Karpas-422 (cell line): ENCODE data around the gene NRL. TPM values are rescaled to one million over a fixed set of nuclear protein-coding genes. Genes with fewer than 3 reads are reported as not detected.

ENCODE experiments used
- DNase-seq: peaks from one replicate; pipeline ENCODE4 v3.0.0-alpha.2; 2015
- H2AFZ ChIP-seq: fragments of 200-600 bp; sonication (generic); 2 replicates; pipeline ENCODE4 v1.6.1; 2014; ENCODE audit warnings: antibody characterized with exemption, low read length, mixed read lengths
- H3K27ac ChIP-seq: fragments of 200-600 bp; sonication (generic); 2 replicates; pipeline ENCODE4 v1.5.1; 2014; ENCODE audit warnings: mild to moderate bottlenecking, low read length, moderate library complexity
- H3K27me3 ChIP-seq: fragments of 200-600 bp; sonication (generic); 2 replicates; pipeline ENCODE4 v1.6.1; 2014; ENCODE audit warnings: low read length, mixed read lengths
- H3K36me3 ChIP-seq: fragments of 200-600 bp; sonication (generic); 2 replicates; pipeline ENCODE4 v1.6.1; 2014; ENCODE audit warnings: low read length, mixed read lengths; ENCODE audit not compliant: insufficient read depth
- H3K4me1 ChIP-seq: fragments of 200-600 bp; sonication (generic); 2 replicates; pipeline ENCODE4 v1.6.1; 2014; ENCODE audit warnings: mild to moderate bottlenecking, low read length, mixed read lengths
- H3K4me2 ChIP-seq: fragments of 200-600 bp; sonication (generic); 2 replicates; pipeline ENCODE4 v1.6.1; 2014; ENCODE audit warnings: low read length, low read depth, mild to moderate bottlenecking; ENCODE audit not compliant: poor library complexity, severe bottlenecking
- H3K4me3 ChIP-seq: fragments of 200-600 bp; sonication (generic); 2 replicates; pipeline ENCODE4 v1.5.1; 2014; ENCODE audit warnings: mild to moderate bottlenecking, antibody characterized with exemption, low read length, mixed read lengths
- H3K79me2 ChIP-seq: fragments of 200-600 bp; sonication (generic); 2 replicates; pipeline ENCODE4 v1.6.1; 2014; ENCODE audit warnings: mild to moderate bottlenecking, low read length, mixed read lengths
- H3K9ac ChIP-seq: fragments of 200-600 bp; sonication (generic); 2 replicates; pipeline ENCODE4 v1.6.0; 2014; ENCODE audit warnings: low read length
- H3K9me2 ChIP-seq: fragments of 200-600 bp; sonication (generic), shearing (Covaris generic); replicated peaks from 2 replicates; pipeline ENCODE4 v1.6.0; 2014; ENCODE audit warnings: mild to moderate bottlenecking, low read length, moderate library complexity; ENCODE audit not compliant: insufficient read depth
- H3K9me3 ChIP-seq: fragments of 300-700, 200-600 bp; sonication (generic); 2 replicates; pipeline ENCODE4 v1.6.1; 2014; ENCODE audit warnings: low read length, mixed read lengths
- H4K20me1 ChIP-seq: fragments of 200-600 bp; sonication (generic); 2 replicates; pipeline ENCODE4 v1.6.1; 2014; ENCODE audit warnings: mild to moderate bottlenecking, antibody characterized with exemption, low read length, low read depth; ENCODE audit not compliant: insufficient read depth
- total RNA-seq: library from RNA; depleted of rRNA; stranded (reverse); fragments of >200 nt; shearing (Covaris generic); gene quantifications from 2 replicates; pipeline ENCODE4 v1.2.3, GENCODE V29; 2014; ENCODE audit warnings: low replicate concordance

NRL gene
- total RNA-seq, 1 experiment from 2014 or later = 2.5 TPM

- Histone ChIP-seq H3K9me3 (no peaks in the 10 kb centered on the region), H3K4me3 (no peak overlapping the region), H4K20me1 (no peaks in the 10 kb centered on the region), H3K9me2 (no peaks in the 10 kb centered on the region), H2AFZ (no peak overlapping the region), H3K27me3 (no peaks in the 10 kb centered on the region), H3K4me1 (no peaks in the 10 kb centered on the region), H3K79me2 (no peaks in the 10 kb centered on the region), H3K9ac (no peak overlapping the region), H3K36me3 (peaks cover 46% of the 10 kb centered on the region), H3K27ac (no peak overlapping the region), H3K4me2 (no peak overlapping the region)
- no peak for DNase-seq
Observed at GRCh38 chr14:24102357-24103048, 12.2 kb downstream of the NRL start.

GRCh38 chr14:24100982-24101494 lies 13.7 kb downstream of the NRL start:
- DNase-seq = no peak
- no peaks in the 10 kb centered on the region for H3K9me3 ChIP-seq
- H3K4me2 ChIP-seq = no peak overlapping the region
- no peaks in the 10 kb centered on the region for H3K4me1 ChIP-seq
- no peaks in the 10 kb centered on the region for H3K9me2 ChIP-seq
- H3K9ac ChIP-seq = no peak overlapping the region
- no peak overlapping the region for H3K27ac ChIP-seq
- no peaks in the 10 kb centered on the region for H4K20me1 ChIP-seq
- no peak overlapping the region for H3K4me3 ChIP-seq
- no peaks in the 10 kb centered on the region for H3K79me2 ChIP-seq
- no peak overlapping the region for H2AFZ ChIP-seq
- H3K27me3 ChIP-seq = no peaks in the 10 kb centered on the region
- peaks cover 46% of the 10 kb centered on the region for H3K36me3 ChIP-seq

- Histone ChIP-seq H3K79me2 (peaks cover 6% of the 10 kb centered on the region), H2AFZ (no peak overlapping the region), H3K36me3 (peaks cover 46% of the 10 kb centered on the region), H3K4me2 (no peak overlapping the region), H3K4me1 (peaks cover 5% of the 10 kb centered on the region), H3K27ac (no peak overlapping the region), H3K4me3 (no peak overlapping the region), H4K20me1 (no peaks in the 10 kb centered on the region), H3K9ac (no peak overlapping the region), H3K27me3 (no peaks in the 10 kb centered on the region), H3K9me2 (no peaks in the 10 kb centered on the region), H3K9me3 (no peaks in the 10 kb centered on the region)
- no peak for DNase-seq
Observed at GRCh38 chr14:24100197-24100981, 14.4 kb downstream of the NRL start.

- H3K36me3 ChIP-seq = peaks cover 46% of the 10 kb centered on the region
- no peak overlapping the region for H3K4me3 ChIP-seq
- H3K4me2 ChIP-seq = no peak overlapping the region
- H3K9me3 ChIP-seq = no peaks in the 10 kb centered on the region
- H3K9me2 ChIP-seq = no peaks in the 10 kb centered on the region
- H3K9ac ChIP-seq = no peak overlapping the region
- H3K27ac ChIP-seq = no peak overlapping the region
- peaks cover 18% of the 10 kb centered on the region for H3K79me2 ChIP-seq
- H2AFZ ChIP-seq = no peak overlapping the region
- no peaks in the 10 kb centered on the region for H3K27me3 ChIP-seq
- no peaks in the 10 kb centered on the region for H4K20me1 ChIP-seq
- DNase-seq = no peak
- H3K4me1 ChIP-seq = peaks cover 10% of the 10 kb centered on the region
Observed at GRCh38 chr14:24098927-24099813, 15.6 kb downstream of the NRL start.

- H3K27ac ChIP-seq = no peak overlapping the region
- H3K4me2 ChIP-seq = no peak overlapping the region
- H3K4me3 ChIP-seq = no peak overlapping the region
- peaks cover 15% of the 10 kb centered on the region for H3K4me1 ChIP-seq
- peaks cover 39% of the 10 kb centered on the region for H3K36me3 ChIP-seq
- H3K9me2 ChIP-seq = no peaks in the 10 kb centered on the region
- DNase-seq = no peak
- no peak overlapping the region for H2AFZ ChIP-seq
- no peaks in the 10 kb centered on the region for H3K27me3 ChIP-seq
- H3K9ac ChIP-seq = no peak overlapping the region
- no peaks in the 10 kb centered on the region for H4K20me1 ChIP-seq
- H3K79me2 ChIP-seq = peaks cover 18% of the 10 kb centered on the region
- H3K9me3 ChIP-seq = no peaks in the 10 kb centered on the region
Observed at GRCh38 chr14:24098229-24098926, 16.4 kb downstream of the NRL start.

- Histone ChIP-seq H3K27ac (no peak overlapping the region), H3K9me3 (no peaks in the 10 kb centered on the region), H3K27me3 (no peaks in the 10 kb centered on the region), H3K36me3 (peaks cover 25% of the 10 kb centered on the region), H3K9ac (no peak overlapping the region), H4K20me1 (no peaks in the 10 kb centered on the region), H3K4me1 (peaks cover 22% of the 10 kb centered on the region), H2AFZ (no peak overlapping the region), H3K9me2 (no peaks in the 10 kb centered on the region), H3K79me2 (peaks cover 18% of the 10 kb centered on the region), H3K4me2 (no peak overlapping the region), H3K4me3 (no peak overlapping the region)
- DNase-seq = no peak
Observed at GRCh38 chr14:24096545-24097181, 18.1 kb downstream of the NRL start.

- H3K79me2 ChIP-seq = peaks cover 18% of the 10 kb centered on the region
- no peaks in the 10 kb centered on the region for H3K9me3 ChIP-seq
- peaks cover 16% of the 10 kb centered on the region for H3K36me3 ChIP-seq
- no peaks in the 10 kb centered on the region for H4K20me1 ChIP-seq
- peaks cover 26% of the 10 kb centered on the region for H3K4me1 ChIP-seq
- H2AFZ ChIP-seq = no peak overlapping the region
- no peaks in the 10 kb centered on the region for H3K9me2 ChIP-seq
- peak overlapping the region; percentile 95 for H3K4me2 ChIP-seq
- peak overlapping the region; percentile 91 for H3K27ac ChIP-seq
- H3K27me3 ChIP-seq = no peaks in the 10 kb centered on the region
- DNase-seq = peak; percentile 92
- H3K9ac ChIP-seq = peak overlapping the region; percentile 97
- H3K4me3 ChIP-seq = peak overlapping the region; percentile 95
Observed at GRCh38 chr14:24095271-24096068, 19.3 kb downstream of the NRL start.
